ENCODE results near the gene XYLT2.

GRCh38 chr17:50352072-50352692 lies 6.3 kb downstream of the XYLT2 start:
- TF ChIP-seq ZFP1 (CRISPR knock-in tag; IDR thresholded peaks at IDR 0.05), result no peak
- no peak for TF ChIP-seq SP2 (IDR thresholded peaks at IDR 0.05; ENCODE audit: extremely low read depth, low read depth, low read length, poor library complexity, severe bottlenecking)
- no peak for TF ChIP-seq ZBED1 (IDR thresholded peaks at IDR 0.05)
- TF ChIP-seq, protein P1, sequence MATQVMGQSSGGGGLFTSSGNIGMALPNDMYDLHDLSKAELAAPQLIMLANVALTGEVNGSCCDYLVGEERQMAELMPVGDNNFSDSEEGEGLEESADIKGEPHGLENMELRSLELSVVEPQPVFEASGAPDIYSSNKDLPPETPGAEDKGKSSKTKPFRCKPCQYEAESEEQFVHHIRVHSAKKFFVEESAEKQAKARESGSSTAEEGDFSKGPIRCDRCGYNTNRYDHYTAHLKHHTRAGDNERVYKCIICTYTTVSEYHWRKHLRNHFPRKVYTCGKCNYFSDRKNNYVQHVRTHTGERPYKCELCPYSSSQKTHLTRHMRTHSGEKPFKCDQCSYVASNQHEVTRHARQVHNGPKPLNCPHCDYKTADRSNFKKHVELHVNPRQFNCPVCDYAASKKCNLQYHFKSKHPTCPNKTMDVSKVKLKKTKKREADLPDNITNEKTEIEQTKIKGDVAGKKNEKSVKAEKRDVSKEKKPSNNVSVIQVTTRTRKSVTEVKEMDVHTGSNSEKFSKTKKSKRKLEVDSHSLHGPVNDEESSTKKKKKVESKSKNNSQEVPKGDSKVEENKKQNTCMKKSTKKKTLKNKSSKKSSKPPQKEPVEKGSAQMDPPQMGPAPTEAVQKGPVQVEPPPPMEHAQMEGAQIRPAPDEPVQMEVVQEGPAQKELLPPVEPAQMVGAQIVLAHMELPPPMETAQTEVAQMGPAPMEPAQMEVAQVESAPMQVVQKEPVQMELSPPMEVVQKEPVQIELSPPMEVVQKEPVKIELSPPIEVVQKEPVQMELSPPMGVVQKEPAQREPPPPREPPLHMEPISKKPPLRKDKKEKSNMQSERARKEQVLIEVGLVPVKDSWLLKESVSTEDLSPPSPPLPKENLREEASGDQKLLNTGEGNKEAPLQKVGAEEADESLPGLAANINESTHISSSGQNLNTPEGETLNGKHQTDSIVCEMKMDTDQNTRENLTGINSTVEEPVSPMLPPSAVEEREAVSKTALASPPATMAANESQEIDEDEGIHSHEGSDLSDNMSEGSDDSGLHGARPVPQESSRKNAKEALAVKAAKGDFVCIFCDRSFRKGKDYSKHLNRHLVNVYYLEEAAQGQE (IDR thresholded peaks at IDR 0.05; ENCODE audit: borderline replicate concordance), result no peak
- TF ChIP-seq, protein P1 (CRISPR knock-in tag; IDR thresholded peaks at IDR 0.05; ENCODE audit: low read depth), result no peak
- no peak for TF ChIP-seq JUN (IDR thresholded peaks at IDR 0.05; ENCODE audit: borderline replicate concordance, low read depth, low read length)
- TF ChIP-seq JUN (CRISPR knock-in tag; IDR thresholded peaks at IDR 0.05; ENCODE audit: borderline replicate concordance), result no peak

Measured in K562 (cell line).